ENCODE results near the gene TNRC18.

Gene TNRC18

GRCh38 chr7:5424749-5425506 lies 1.3 kb upstream of the TNRC18 start (continued):
- TF ChIP-seq ATF2 (tag by site-specific recombination; IDR thresholded peaks at IDR 0.05; ENCODE audit: low read depth) (no peak), ZNF394 (tag by site-specific recombination; IDR thresholded peaks at IDR 0.05; ENCODE audit: borderline replicate concordance) (no peak), ZNF776 (tag by site-specific recombination; IDR thresholded peaks at IDR 0.05; ENCODE audit: borderline replicate concordance) (no peak), ZNF404 (tag by site-specific recombination; IDR thresholded peaks at IDR 0.05) (no peak), BCL11B (tag by site-specific recombination; IDR thresholded peaks at IDR 0.05; ENCODE audit: low read depth) (no peak), ZNF629 (tag by site-specific recombination; IDR thresholded peaks at IDR 0.05) (no peak), KLF17 (tag by site-specific recombination; IDR thresholded peaks at IDR 0.05) (no peak), OSR2 (tag by site-specific recombination; IDR thresholded peaks at IDR 0.05) (no peak), ZEB2 (tag by site-specific recombination; IDR thresholded peaks at IDR 0.05) (no peak), ZNF354C (tag by site-specific recombination; IDR thresholded peaks at IDR 0.05; ENCODE audit: borderline replicate concordance, low read depth) (no peak), ZXDB (tag by site-specific recombination; IDR thresholded peaks at IDR 0.05) (no peak), ZNF596 (tag by site-specific recombination; IDR thresholded peaks at IDR 0.05) (no peak), ZNF114 (tag by site-specific recombination; IDR thresholded peaks at IDR 0.05) (no peak), GLIS1 (tag by site-specific recombination; IDR thresholded peaks at IDR 0.05) (peak; percentile 67), ZNF639 (tag by site-specific recombination; IDR thresholded peaks at IDR 0.05) (no peak), ZNF660 (tag by site-specific recombination; IDR thresholded peaks at IDR 0.05) (no peak), SP2 (tag by site-specific recombination; IDR thresholded peaks at IDR 0.05) (no peak), TCF7L2 (IDR thresholded peaks at IDR 0.05; ENCODE audit: borderline replicate concordance, low read depth, low read length) (no peak), ZNF777 (tag by site-specific recombination; IDR thresholded peaks at IDR 0.05; ENCODE audit: borderline replicate concordance) (no peak), MYNN (tag by site-specific recombination; IDR thresholded peaks at IDR 0.05; ENCODE audit: borderline replicate concordance) (no peak), ZNF324 (tag by site-specific recombination; IDR thresholded peaks at IDR 0.05) (no peak), ZNF302 (tag by site-specific recombination; IDR thresholded peaks at IDR 0.05; ENCODE audit: low read depth) (no peak), ZNF488 (tag by site-specific recombination; IDR thresholded peaks at IDR 0.05) (no peak), HOXA7 (CRISPR knock-in tag; IDR thresholded peaks at IDR 0.05; ENCODE audit: borderline replicate concordance) (no peak), ZNF664 (tag by site-specific recombination; IDR thresholded peaks at IDR 0.05) (no peak), SETDB1 (IDR thresholded peaks at IDR 0.05; ENCODE audit: insufficient read length, low read length) (no peak), ZNF560 (tag by site-specific recombination; IDR thresholded peaks at IDR 0.05; ENCODE audit: borderline replicate concordance) (no peak), PATZ1 (tag by site-specific recombination; IDR thresholded peaks at IDR 0.05) (0 out of 2 replicates have a peak, but pooled peaks have one; percentile 3), ZNF155 (tag by site-specific recombination; IDR thresholded peaks at IDR 0.05) (no peak)
- TF ChIP-seq, protein P1, sequence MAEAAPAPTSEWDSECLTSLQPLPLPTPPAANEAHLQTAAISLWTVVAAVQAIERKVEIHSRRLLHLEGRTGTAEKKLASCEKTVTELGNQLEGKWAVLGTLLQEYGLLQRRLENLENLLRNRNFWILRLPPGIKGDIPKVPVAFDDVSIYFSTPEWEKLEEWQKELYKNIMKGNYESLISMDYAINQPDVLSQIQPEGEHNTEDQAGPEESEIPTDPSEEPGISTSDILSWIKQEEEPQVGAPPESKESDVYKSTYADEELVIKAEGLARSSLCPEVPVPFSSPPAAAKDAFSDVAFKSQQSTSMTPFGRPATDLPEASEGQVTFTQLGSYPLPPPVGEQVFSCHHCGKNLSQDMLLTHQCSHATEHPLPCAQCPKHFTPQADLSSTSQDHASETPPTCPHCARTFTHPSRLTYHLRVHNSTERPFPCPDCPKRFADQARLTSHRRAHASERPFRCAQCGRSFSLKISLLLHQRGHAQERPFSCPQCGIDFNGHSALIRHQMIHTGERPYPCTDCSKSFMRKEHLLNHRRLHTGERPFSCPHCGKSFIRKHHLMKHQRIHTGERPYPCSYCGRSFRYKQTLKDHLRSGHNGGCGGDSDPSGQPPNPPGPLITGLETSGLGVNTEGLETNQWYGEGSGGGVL (tag by site-specific recombination; IDR thresholded peaks at IDR 0.05): peak; percentile 81
- TF ChIP-seq, protein P2, sequence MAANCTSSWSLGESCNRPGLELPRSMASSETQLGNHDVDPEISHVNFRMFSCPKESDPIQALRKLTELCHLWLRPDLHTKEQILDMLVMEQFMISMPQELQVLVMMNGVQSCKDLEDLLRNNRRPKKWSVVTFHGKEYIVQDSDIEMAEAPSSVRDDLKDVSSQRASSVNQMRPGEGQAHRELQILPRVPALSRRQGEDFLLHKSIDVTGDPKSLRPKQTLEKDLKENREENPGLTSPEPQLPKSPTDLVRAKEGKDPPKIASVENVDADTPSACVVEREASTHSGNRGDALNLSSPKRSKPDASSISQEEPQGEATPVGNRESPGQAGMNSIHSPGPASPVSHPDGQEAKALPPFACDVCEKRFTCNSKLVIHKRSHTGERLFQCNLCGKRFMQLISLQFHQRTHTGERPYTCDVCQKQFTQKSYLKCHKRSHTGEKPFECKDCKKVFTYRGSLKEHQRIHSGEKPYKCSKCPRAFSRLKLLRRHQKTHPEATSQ (tag by site-specific recombination; IDR thresholded peaks at IDR 0.05): no peak

Data from HEK293 (cell line).